ENCODE results near the gene MYG1. TPM values are rescaled to one million over a fixed set of nuclear protein-coding genes. Genes with fewer than 3 reads are reported as not detected.

The MYG1 gene
- total RNA-seq, 2 donors from 2014 or later, result 26.9 to 28.3 TPM

DNA sequence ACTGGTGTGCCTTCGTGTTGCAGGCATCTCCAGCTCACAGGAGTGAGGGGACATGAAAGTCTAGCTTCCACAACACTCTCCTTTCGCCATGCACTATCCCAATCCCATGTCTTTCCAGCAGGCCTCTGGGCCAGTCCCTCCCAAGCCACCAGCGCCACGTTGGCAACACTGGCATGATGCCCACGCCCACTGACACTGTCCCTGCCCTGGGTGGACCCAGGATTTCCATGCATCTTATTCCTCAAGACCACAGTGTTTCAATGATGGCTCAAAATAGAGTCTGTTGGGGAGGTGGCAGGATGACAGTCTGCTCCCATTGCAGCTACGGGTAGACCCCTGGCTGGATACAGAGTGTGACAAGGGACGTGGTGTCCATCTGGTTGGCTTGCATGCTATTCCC lies 34.4 kb downstream of the MYG1 start:
- Histone ChIP-seq H3K4me3 (no peak overlapping the region), H3K4me1 (no peaks in the 10 kb centered on the region), H3K9me3 (no peaks in the 10 kb centered on the region), H3K36me3 (no peaks in the 10 kb centered on the region), H3K27ac (no peak overlapping the region), H3K27me3 (no peaks in the 10 kb centered on the region)
- no peak for DNase-seq (ENCODE audit: low spot score)
- TF ChIP-seq CTCF (IDR thresholded peaks at IDR 0.05), result no peak

DNA sequence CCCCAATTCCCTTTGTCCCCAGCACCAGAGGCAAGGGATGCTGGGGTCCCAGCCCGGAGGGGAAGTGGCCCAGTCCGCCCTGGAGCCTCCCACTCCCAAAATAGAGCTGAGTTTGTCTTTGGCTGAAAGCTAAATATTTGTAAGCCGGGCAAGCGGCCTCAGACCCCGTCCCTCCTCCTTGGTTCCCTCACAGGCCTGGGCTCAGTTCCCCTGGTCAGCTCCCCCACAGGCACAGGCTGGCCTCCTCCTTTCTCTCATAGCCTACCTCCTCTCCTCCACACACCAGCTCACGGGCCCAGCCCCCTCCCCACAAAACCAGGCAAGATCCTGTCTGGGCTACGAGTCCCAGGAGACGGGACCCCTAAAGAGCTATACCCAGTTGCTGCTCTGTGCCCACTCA lies 35.3 kb downstream of the MYG1 start:
- no peak for DNase-seq (ENCODE audit: low spot score)
- H3K4me3 ChIP-seq, result no peak overlapping the region
- H3K27ac ChIP-seq, result no peak overlapping the region
- H3K27me3 ChIP-seq, result no peaks in the 10 kb centered on the region
- H3K36me3 ChIP-seq, result no peaks in the 10 kb centered on the region
- no peaks in the 10 kb centered on the region for H3K4me1 ChIP-seq
- H3K9me3 ChIP-seq, result no peaks in the 10 kb centered on the region
- TF ChIP-seq CTCF (IDR thresholded peaks at IDR 0.05), result no peak

GRCh38 chr12:53336181-53336681 lies 36.7 kb downstream of the MYG1 start, which contains the start of gene SP7:
Gene SP7, minus strand, starts transcription at chr12:53336354. Its CDS starts 708 bp downstream, at chr12:53335646.
- TF ChIP-seq CTCF (IDR thresholded peaks at IDR 0.05), result no peak
- Histone ChIP-seq H3K27ac (no peak within 1 kb of the TSS), H3K27me3 (no peaks in the 10 kb centered on the region), H3K4me3 (no peak within 1 kb of the TSS), H3K4me1 (no peaks in the 10 kb centered on the region), H3K36me3 (no peaks in the 10 kb centered on the region), H3K9me3 (no peaks in the 10 kb centered on the region)
- no peak for DNase-seq (ENCODE audit: low spot score)

GRCh38 chr12:53338017-53338416 lies 38.5 kb downstream of the MYG1 start:
- Histone ChIP-seq H3K27me3 (no peaks in the 10 kb centered on the region), H3K27ac (no peak overlapping the region), H3K4me3 (no peak overlapping the region), H3K9me3 (no peaks in the 10 kb centered on the region), H3K36me3 (no peaks in the 10 kb centered on the region), H3K4me1 (no peaks in the 10 kb centered on the region)
- DNase-seq (ENCODE audit: low spot score), result no peak
- TF ChIP-seq CTCF (IDR thresholded peaks at IDR 0.05), result no peak

- no peaks in the 10 kb centered on the region for H3K36me3 ChIP-seq
- no peaks in the 10 kb centered on the region for H3K4me1 ChIP-seq
- TF ChIP-seq CTCF (IDR thresholded peaks at IDR 0.05), result no peak
- H3K4me3 ChIP-seq, result no peak overlapping the region
- no peaks in the 10 kb centered on the region for H3K9me3 ChIP-seq
- DNase-seq (ENCODE audit: low spot score), result no peak
- H3K27ac ChIP-seq, result no peak overlapping the region
- H3K27me3 ChIP-seq, result no peaks in the 10 kb centered on the region
These were observed 39.4 kb downstream of the MYG1 start for GRCh38 chr12:53338916-53339315.

DNA sequence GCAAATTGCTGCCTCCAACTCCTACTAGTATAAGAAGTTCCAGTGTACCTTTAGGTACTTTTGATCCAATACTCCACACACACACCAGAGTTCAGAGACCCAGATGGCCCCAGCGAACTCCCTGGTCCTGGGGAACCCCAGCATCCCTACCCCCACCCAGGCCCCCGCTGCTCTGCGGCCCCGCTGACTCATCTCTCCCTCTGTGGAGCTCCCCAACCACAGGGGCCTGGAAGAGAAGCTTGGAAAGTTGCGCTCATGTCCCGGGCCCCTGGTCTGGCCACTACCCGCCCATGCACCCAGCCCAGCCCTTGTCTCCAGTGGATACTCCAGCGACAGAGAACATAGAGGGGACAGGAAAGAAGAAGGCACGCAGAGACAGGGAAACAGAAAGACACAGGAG lies 40.9 kb downstream of the MYG1 start:
- H3K9me3 ChIP-seq, result no peaks in the 10 kb centered on the region
- no peak overlapping the region for H3K27ac ChIP-seq
- H3K27me3 ChIP-seq, result no peaks in the 10 kb centered on the region
- peaks cover 0 to 8% of the 10 kb centered on the region in 2 donors for H3K4me1 ChIP-seq
- no peaks in the 10 kb centered on the region for H3K36me3 ChIP-seq
- H3K4me3 ChIP-seq, result no peak overlapping the region
- TF ChIP-seq CTCF (IDR thresholded peaks at IDR 0.05), result no peak
- DNase-seq (ENCODE audit: low spot score), result no peak

Data from right atrium auricular region (tissue), 2 donors.